ENCODE data around the gene CACNA1E.

GRCh38 chr1:181513786-181514297 lies 30.5 kb downstream of the CACNA1E start:
- no peak for TF ChIP-seq CTCF (conservative IDR thresholded peaks at IDR 0.05; ENCODE audit: low read depth, low read length)
- no peak for TF ChIP-seq MXI1 (IDR thresholded peaks at IDR 0.05; ENCODE audit: borderline replicate concordance, low read depth, low read length)
- no peak for TF ChIP-seq POLR2A (IDR thresholded peaks at IDR 0.05; ENCODE audit: low read depth, low read length)
- TF ChIP-seq SMC3 (IDR thresholded peaks at IDR 0.05; ENCODE audit: low read depth, low read length) = no peak
- no peak for TF ChIP-seq CEBPB (IDR thresholded peaks at IDR 0.05; ENCODE audit: low read depth, low read length)
- TF ChIP-seq, protein P1, sequence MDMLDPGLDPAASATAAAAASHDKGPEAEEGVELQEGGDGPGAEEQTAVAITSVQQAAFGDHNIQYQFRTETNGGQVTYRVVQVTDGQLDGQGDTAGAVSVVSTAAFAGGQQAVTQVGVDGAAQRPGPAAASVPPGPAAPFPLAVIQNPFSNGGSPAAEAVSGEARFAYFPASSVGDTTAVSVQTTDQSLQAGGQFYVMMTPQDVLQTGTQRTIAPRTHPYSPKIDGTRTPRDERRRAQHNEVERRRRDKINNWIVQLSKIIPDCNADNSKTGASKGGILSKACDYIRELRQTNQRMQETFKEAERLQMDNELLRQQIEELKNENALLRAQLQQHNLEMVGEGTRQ (IDR thresholded peaks at IDR 0.05; ENCODE audit: low read depth, low read length) = no peak
- TF ChIP-seq MAZ (IDR thresholded peaks at IDR 0.05; ENCODE audit: borderline replicate concordance, low read depth, low read length) = no peak

Data from IMR-90 (cell line).